ENCODE data around the gene LRP1. TPM values are rescaled to one million over a fixed set of nuclear protein-coding genes. Genes with fewer than 3 reads are reported as not detected.

The LRP1 gene
- polyA plus RNA-seq, 1 donor (not counting 4 experiments of a cell fraction or from before 2014, with no cell fraction given), result 4.9 TPM

DNA sequence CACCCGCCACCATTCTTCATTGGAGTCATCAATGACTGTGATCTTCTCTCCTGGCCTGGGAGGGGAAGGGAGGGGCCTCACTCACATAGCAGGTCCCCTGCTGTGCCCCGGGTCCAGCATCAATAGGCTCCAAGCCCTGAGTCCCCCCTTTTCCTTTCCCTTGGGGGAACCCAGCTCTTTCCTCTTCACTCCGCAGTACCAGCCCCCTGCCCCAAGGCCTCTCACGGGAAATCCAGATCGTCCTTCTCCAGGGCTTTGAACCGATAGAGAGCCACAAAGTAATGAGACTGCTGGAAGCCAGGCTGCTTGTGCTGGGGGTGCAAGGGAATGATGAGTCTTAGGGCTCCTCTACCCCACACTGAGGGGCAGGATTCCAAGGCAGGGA lies 116.0 kb downstream of the LRP1 start:
- DNase-seq (ENCODE audit: low read depth, low spot score), result no peak
- Histone ChIP-seq H3K4me1 (ENCODE audit: control insufficient read depth, extremely low read depth, insufficient read depth, low read length) (peaks cover 26% of the 10 kb centered on the region), H3K4me3 (ENCODE audit: control insufficient read depth in 2 of 3, extremely low read depth in 1 of 3, insufficient read depth in 2 of 3, low read depth in 1 of 3, low read length in 3 of 3) (no peak overlapping the region), H3K9me3 (ENCODE audit: control insufficient read depth, low read depth, low read length) (no peaks in the 10 kb centered on the region), H3K4me2 (ENCODE audit: control insufficient read depth, extremely low read depth, insufficient read depth, low read depth, low read length) (no peak overlapping the region), H3K36me3 (ENCODE audit: control insufficient read depth in 2 of 2, extremely low read depth in 1 of 2, insufficient read depth in 2 of 2, low read length in 2 of 2) (peaks cover 0 to 3% of the 10 kb centered on the region in 2 experiments), H3K79me2 (ENCODE audit: control insufficient read depth, insufficient read depth, low read length) (no peaks in the 10 kb centered on the region), H4K20me1 (ENCODE audit: control insufficient read depth, extremely low read depth, insufficient read depth, low read length) (no peaks in the 10 kb centered on the region), H3K27me3 (ENCODE audit: control insufficient read depth, extremely low read depth, insufficient read depth, low read length) (peaks cover 51% of the 10 kb centered on the region), H3K27ac (ENCODE audit: control insufficient read depth, insufficient read depth, low read length) (no peak overlapping the region), H3K9me1 (ENCODE audit: control insufficient read depth, extremely low read depth, insufficient read depth, low read length) (no peaks in the 10 kb centered on the region), H3K9ac (ENCODE audit: control insufficient read depth, extremely low read depth, insufficient read depth, low read length) (no peak overlapping the region), H2AFZ (ENCODE audit: control insufficient read depth, low read length) (no peak overlapping the region)
- dilution Hi-C loops (cut with MboI; ENCODE audit: extremely low pct_ligation_motif_present, low sequenced_read_pairs), result no loop called here
- TF ChIP-seq EZH2 (IDR thresholded peaks at IDR 0.05; ENCODE audit: low read length), result no peak
- TF ChIP-seq, protein P1, sequence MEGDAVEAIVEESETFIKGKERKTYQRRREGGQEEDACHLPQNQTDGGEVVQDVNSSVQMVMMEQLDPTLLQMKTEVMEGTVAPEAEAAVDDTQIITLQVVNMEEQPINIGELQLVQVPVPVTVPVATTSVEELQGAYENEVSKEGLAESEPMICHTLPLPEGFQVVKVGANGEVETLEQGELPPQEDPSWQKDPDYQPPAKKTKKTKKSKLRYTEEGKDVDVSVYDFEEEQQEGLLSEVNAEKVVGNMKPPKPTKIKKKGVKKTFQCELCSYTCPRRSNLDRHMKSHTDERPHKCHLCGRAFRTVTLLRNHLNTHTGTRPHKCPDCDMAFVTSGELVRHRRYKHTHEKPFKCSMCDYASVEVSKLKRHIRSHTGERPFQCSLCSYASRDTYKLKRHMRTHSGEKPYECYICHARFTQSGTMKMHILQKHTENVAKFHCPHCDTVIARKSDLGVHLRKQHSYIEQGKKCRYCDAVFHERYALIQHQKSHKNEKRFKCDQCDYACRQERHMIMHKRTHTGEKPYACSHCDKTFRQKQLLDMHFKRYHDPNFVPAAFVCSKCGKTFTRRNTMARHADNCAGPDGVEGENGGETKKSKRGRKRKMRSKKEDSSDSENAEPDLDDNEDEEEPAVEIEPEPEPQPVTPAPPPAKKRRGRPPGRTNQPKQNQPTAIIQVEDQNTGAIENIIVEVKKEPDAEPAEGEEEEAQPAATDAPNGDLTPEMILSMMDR (optimal IDR thresholded peaks at IDR 0.05 in 1 of 3, IDR thresholded peaks at IDR 0.05 in 1 of 3, conservative IDR thresholded peaks at IDR 0.05 in 1 of 3; ENCODE audit: extremely low read depth in 1 of 3, insufficient read depth in 2 of 3, low read length in 3 of 3), result no peak
- FAIRE-seq, result no peak

DNA sequence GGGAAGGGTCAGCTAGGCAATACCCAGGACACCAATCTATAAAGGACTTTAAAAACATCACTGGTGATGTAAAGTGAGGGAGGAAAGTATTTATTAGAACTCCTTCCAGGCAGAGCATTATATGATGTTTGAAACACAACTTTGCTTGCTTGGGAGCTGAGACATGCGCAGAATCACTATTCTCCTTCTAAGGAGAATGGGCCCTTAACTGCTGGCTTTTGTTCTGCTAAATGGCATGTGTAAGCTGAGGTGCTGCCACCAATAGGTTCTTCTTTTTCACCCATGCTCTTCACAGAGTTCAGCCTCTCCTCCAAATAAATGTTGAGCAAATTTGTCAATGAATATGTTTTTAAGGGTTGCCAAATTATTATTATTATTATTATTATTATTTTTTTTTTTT lies 118.8 kb downstream of the LRP1 start:
- Histone ChIP-seq H3K9me3 (ENCODE audit: control insufficient read depth, low read depth, low read length) (no peaks in the 10 kb centered on the region), H4K20me1 (ENCODE audit: control insufficient read depth, extremely low read depth, insufficient read depth, low read length) (no peaks in the 10 kb centered on the region), H3K27ac (ENCODE audit: control insufficient read depth, insufficient read depth, low read length) (no peak overlapping the region), H3K9me1 (ENCODE audit: control insufficient read depth, extremely low read depth, insufficient read depth, low read length) (no peaks in the 10 kb centered on the region), H3K4me2 (ENCODE audit: control insufficient read depth, extremely low read depth, insufficient read depth, low read depth, low read length) (no peak overlapping the region), H3K9ac (ENCODE audit: control insufficient read depth, extremely low read depth, insufficient read depth, low read length) (no peak overlapping the region), H3K79me2 (ENCODE audit: control insufficient read depth, insufficient read depth, low read length) (no peaks in the 10 kb centered on the region), H3K4me1 (ENCODE audit: control insufficient read depth, extremely low read depth, insufficient read depth, low read length) (peaks cover 12% of the 10 kb centered on the region), H3K27me3 (ENCODE audit: control insufficient read depth, extremely low read depth, insufficient read depth, low read length) (peaks cover 24% of the 10 kb centered on the region), H3K4me3 (ENCODE audit: control insufficient read depth in 2 of 3, extremely low read depth in 1 of 3, insufficient read depth in 2 of 3, low read depth in 1 of 3, low read length in 3 of 3) (no peak overlapping the region), H2AFZ (ENCODE audit: control insufficient read depth, low read length) (no peak overlapping the region), H3K36me3 (ENCODE audit: control insufficient read depth in 2 of 2, extremely low read depth in 1 of 2, insufficient read depth in 2 of 2, low read length in 2 of 2) (peaks cover 0 to 3% of the 10 kb centered on the region in 2 experiments)
- TF ChIP-seq EZH2 (IDR thresholded peaks at IDR 0.05; ENCODE audit: low read length), result no peak
- TF ChIP-seq, protein P1 (optimal IDR thresholded peaks at IDR 0.05 in 1 of 3, IDR thresholded peaks at IDR 0.05 in 1 of 3, conservative IDR thresholded peaks at IDR 0.05 in 1 of 3; ENCODE audit: extremely low read depth in 1 of 3, insufficient read depth in 2 of 3, low read length in 3 of 3), result no peak
- DNase-seq (ENCODE audit: low read depth, low spot score), result no peak
- dilution Hi-C loops (cut with MboI; ENCODE audit: extremely low pct_ligation_motif_present, low sequenced_read_pairs), result no loop called here
- no peak for FAIRE-seq
